Peyer's patch (tissue), 4 donors: Measurements from ENCODE around the gene ARHGEF4.

Experiments
- POLR2A ChIP-seq, 2 donors: fragments of 450-650 bp; IDR thresholded peaks; one replicate each; pipeline ENCODE4 v1.5.1; 2017; ENCODE audit warnings: antibody characterized with exemption in 2 of 2, mild to moderate bottlenecking in 2 of 2, moderate library complexity in 2 of 2
- TF ChIP-seq, protein P1 (sequence below), 6 experiments: fragments of 450-650 bp in 4 of 6; fragments of 200-600 bp in 2 of 6; sonication (generic) in 1 of 6; IDR thresholded peaks; one replicate each; pipeline ENCODE4 v1.5.1; 2017 to 2019; ENCODE audit warnings: antibody characterized with exemption in 6 of 6, mild to moderate bottlenecking in 3 of 6, moderate library complexity in 1 of 6

DNA sequence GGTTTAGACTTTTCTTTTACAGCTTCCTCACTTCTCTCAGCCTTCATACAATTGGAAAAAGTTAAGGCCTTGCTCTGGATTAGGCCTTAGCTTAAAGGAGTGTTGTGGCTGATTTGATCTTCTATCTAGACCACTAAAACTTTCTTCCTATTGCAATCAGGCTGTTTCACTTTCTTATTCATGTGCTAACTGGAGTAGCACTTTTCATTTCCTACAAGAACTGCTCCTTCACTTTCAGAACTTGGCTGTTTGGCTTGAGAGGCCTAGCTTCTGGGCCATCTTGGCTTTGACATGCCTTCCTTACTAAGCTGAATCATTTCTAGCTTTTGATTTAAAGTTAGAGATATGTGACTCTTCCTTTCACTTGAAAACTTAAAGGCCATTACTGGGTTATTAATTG lies 114.3 kb downstream of the ARHGEF4 start:
- TF ChIP-seq, protein P1, sequence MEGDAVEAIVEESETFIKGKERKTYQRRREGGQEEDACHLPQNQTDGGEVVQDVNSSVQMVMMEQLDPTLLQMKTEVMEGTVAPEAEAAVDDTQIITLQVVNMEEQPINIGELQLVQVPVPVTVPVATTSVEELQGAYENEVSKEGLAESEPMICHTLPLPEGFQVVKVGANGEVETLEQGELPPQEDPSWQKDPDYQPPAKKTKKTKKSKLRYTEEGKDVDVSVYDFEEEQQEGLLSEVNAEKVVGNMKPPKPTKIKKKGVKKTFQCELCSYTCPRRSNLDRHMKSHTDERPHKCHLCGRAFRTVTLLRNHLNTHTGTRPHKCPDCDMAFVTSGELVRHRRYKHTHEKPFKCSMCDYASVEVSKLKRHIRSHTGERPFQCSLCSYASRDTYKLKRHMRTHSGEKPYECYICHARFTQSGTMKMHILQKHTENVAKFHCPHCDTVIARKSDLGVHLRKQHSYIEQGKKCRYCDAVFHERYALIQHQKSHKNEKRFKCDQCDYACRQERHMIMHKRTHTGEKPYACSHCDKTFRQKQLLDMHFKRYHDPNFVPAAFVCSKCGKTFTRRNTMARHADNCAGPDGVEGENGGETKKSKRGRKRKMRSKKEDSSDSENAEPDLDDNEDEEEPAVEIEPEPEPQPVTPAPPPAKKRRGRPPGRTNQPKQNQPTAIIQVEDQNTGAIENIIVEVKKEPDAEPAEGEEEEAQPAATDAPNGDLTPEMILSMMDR (IDR thresholded peaks at IDR 0.05), result no peak
- TF ChIP-seq POLR2A (IDR thresholded peaks at IDR 0.05), result no peak
